Loucy (cell line): Measurements from ENCODE around the gene ALDH7A1.
"Not testable (repeated sequence)": the region's sequence is repeated elsewhere in the genome, so short reads cannot be mapped to it uniquely, and the experiment has no call there.

Experiments
- H2AFZ ChIP-seq: fragments of 200-600 bp; sonication (generic); 2 replicates; pipeline ENCODE4 v1.6.0; 2016; ENCODE audit warnings: antibody characterized with exemption, mild to moderate bottlenecking, low read length, moderate library complexity
- H3F3A ChIP-seq: fragments of 200-600 bp; 2 replicates; pipeline ENCODE4 v1.6.0; 2016; ENCODE audit warnings: antibody characterized with exemption, low read depth, mild to moderate bottlenecking
- H3K27me3 ChIP-seq: fragments of 200-600 bp; sonication (generic); 2 replicates; pipeline ENCODE4 v1.6.1; 2014; ENCODE audit warnings: low read length, mild to moderate bottlenecking; ENCODE audit not compliant: insufficient read depth, poor library complexity, severe bottlenecking
- H3K36me3 ChIP-seq: fragments of 200-600 bp; sonication (generic); 2 replicates; pipeline ENCODE4 v1.6.1; 2016; ENCODE audit warnings: low read length; ENCODE audit not compliant: insufficient read depth
- H3K4me1 ChIP-seq: fragments of 200-600 bp; sonication (generic); 2 replicates; pipeline ENCODE4 v1.5.1; 2014; ENCODE audit warnings: low read length, mild to moderate bottlenecking; ENCODE audit not compliant: insufficient read depth, poor library complexity, severe bottlenecking
- H3K4me2 ChIP-seq: fragments of 200-600 bp; sonication (generic); 2 replicates; pipeline ENCODE4 v1.6.0; 2014; ENCODE audit warnings: antibody characterized with exemption, low read length, low read depth, mild to moderate bottlenecking; ENCODE audit not compliant: poor library complexity, severe bottlenecking
- H3K4me3 ChIP-seq: fragments of 200-600 bp; sonication (generic); 2 replicates; pipeline ENCODE4 v1.5.1; 2014; ENCODE audit warnings: low read length, mild to moderate bottlenecking, mixed read lengths; ENCODE audit not compliant: poor library complexity, severe bottlenecking
- H3K79me2 ChIP-seq: fragments of 200-600 bp; sonication (generic); 2 replicates; pipeline ENCODE4 v1.6.1; 2014; ENCODE audit warnings: low read length; ENCODE audit not compliant: insufficient read depth
- H3K9ac ChIP-seq: fragments of 200-600 bp; sonication (generic); 2 replicates; pipeline ENCODE4 v1.6.0; 2014; ENCODE audit warnings: mild to moderate bottlenecking, low read depth, low read length, moderate library complexity; ENCODE audit not compliant: poor library complexity, severe bottlenecking
- H3K9me2 ChIP-seq: fragments of 200-600 bp; sonication (generic); replicated peaks from 2 replicates; pipeline ENCODE4 v1.6.1; 2016; ENCODE audit warnings: low read depth, low read length, mixed read lengths
- H3K9me3 ChIP-seq: fragments of 200-600 bp; sonication (generic); 2 replicates; pipeline ENCODE4 v1.6.1; 2014; ENCODE audit warnings: mild to moderate bottlenecking, antibody characterized with exemption, low read length, low read depth; ENCODE audit not compliant: insufficient read depth
- H4K20me1 ChIP-seq: fragments of 200-600 bp; sonication (generic); 2 replicates; pipeline ENCODE4 v1.6.0; 2014; ENCODE audit warnings: antibody characterized with exemption, low read length, mild to moderate bottlenecking; ENCODE audit not compliant: insufficient read depth, poor library complexity, severe bottlenecking
- CTCF ChIP-seq: fragments of 200-600 bp; sonication (generic); conservative IDR thresholded peaks from 2 replicates; pipeline ENCODE4 v1.5.1; 2014; ENCODE audit warnings: mild to moderate bottlenecking, antibody characterized with exemption, low read length
- EZH2phosphoT487 ChIP-seq: fragments of 200-600 bp; IDR thresholded peaks from 2 replicates; pipeline ENCODE4 v1.6.1; 2018; ENCODE audit warnings: antibody characterized with exemption, mild to moderate bottlenecking, moderate library complexity, borderline replicate concordance

ALDH7A1 gene

DNA sequence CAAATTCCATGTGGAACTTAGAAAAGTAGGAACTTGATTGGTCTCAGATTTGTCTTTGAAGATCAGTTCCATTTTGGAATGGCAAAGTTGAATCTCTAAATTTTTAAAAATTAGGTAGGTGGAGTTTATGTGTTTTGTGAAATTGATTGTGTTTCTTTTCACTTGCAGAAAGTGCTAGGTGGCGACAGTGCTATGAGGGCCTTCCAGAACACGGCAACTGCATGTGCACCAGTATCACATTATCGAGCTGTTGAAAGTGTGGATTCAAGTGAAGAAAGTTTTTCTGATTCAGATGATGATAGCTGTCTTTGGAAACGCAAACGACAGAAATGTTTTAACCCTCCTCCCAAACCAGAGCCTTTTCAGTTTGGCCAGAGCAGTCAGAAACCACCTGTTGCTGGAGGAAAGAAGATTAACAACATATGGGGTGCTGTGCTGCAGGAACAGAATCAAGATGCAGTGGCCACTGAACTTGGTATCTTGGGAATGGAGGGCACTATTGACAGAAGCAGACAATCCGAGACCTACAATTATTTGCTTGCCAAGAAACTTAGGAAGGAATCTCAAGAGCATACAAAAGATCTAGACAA is 8.5 kb upstream of the ALDH7A1 start:
- H3K4me2 ChIP-seq: peak overlapping the region; percentile 37
- peaks cover 66% of the 10 kb centered on the region for H3K79me2 ChIP-seq
- H3K4me3 ChIP-seq: peak overlapping the region; percentile 9
- no peaks in the 10 kb centered on the region for H3K9me2 ChIP-seq
- H2AFZ ChIP-seq: no peak overlapping the region
- H3K4me1 ChIP-seq: peaks cover 13% of the 10 kb centered on the region
- peaks cover 10% of the 10 kb centered on the region for H4K20me1 ChIP-seq
- no peaks in the 10 kb centered on the region for H3F3A ChIP-seq
- H3K9ac ChIP-seq: no peak overlapping the region
- H3K36me3 ChIP-seq: 0 out of 2 replicates have a peak, but pooled peaks cover 4% of the 10 kb centered on the region
- TF ChIP-seq EZH2phosphoT487: no peak
- no peak for TF ChIP-seq CTCF
- no peaks in the 10 kb centered on the region for H3K27me3 ChIP-seq
- no peaks in the 10 kb centered on the region for H3K9me3 ChIP-seq

DNA sequence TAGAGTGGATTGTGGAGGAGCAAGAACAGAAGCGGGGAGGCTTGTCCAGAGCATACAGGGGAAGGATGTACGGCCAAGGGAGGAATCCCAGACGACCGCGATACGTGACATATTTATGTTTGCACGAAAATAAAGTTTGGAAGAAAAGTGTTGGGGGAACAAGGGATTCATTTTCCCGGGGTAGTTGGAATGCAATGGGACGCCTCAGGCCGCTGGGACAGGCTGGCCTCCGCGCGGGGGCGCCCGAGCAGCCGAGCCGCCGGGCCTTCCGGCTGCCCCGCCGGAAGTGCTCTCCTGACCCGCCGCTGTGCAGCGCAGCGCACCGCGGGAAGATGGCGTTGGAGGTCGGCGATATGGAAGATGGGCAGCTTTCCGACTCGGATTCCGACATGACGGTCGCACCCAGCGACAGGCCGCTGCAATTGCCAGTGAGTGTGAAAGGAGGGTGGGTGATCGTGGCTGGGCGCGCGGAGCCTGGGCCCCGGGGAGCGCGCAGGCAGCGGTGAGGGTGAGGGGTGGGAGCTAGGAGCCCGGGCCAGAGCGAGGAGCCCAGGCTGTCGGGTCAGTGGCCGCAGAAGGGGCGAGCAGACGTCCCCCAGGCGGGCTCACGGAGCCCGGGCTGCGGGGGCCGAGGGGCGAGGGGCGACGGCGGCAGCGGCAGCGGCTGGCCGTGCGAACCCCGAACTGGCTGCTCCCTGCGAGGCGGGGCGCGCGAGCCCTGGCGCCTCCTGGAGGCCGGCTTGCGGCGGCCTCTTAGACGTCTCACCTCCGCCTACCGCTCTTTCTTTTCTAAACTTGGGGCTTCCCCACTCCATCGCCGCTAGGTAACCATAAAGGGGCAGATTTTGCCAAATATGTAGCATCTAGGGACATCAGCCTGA is 5.9 kb upstream of the ALDH7A1 start, which contains the start of gene PHAX:
TSS of gene PHAX (plus strand) at position 317 of the 881 bp plus-strand sequence. CDS start at position 333, 16 bp downstream.
- Histone ChIP-seq H3K4me3 (peak within 1 kb of the TSS; percentile 92), H3K79me2 (peaks cover 41% of the 10 kb centered on the region), H3K9ac (peak within 1 kb of the TSS; percentile 82), H3K9me2 (no peaks in the 10 kb centered on the region), H2AFZ (peak within 1 kb of the TSS; percentile 97), H3F3A (no peaks in the 10 kb centered on the region), H3K9me3 (no peaks in the 10 kb centered on the region), H3K4me1 (peaks cover 3% of the 10 kb centered on the region), H4K20me1 (peaks cover 8% of the 10 kb centered on the region), H3K4me2 (peak within 1 kb of the TSS; percentile 87), H3K36me3 (0 out of 2 replicates have a peak, but pooled peaks cover 4% of the 10 kb centered on the region), H3K27me3 (no peaks in the 10 kb centered on the region)
- TF ChIP-seq CTCF (peak; percentile 58), EZH2phosphoT487 (no peak)

DNA sequence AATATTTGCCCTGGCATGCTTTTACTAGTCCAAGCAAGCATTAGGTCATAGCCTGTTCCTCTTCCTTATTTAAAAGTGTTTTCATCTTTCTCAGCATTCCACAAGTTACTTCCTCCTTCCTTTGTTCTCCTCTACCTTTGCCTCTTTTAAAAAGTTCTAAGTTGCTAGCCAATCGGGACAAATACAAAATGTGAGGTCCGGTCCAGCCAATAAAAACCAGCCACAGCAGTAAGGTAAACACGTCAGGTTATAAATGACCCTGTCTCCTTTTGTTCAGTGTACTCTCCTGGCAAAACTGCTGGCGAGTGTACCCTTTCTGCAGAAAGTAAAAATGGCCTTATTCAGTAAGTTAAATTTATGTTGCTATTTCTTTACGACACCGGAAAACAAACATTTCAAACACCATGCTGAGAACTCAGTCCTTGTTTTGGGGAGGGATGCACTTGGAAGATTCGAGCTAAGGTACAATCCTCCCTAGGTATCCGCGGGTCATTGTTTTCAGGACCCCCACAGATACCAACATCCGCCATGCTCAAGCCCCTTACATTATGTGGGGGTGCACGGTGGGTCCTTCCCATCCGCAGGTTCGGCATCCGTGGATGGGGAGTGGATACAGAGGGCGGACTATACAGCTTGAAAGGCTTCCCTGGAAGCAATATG is 5.1 kb upstream of the ALDH7A1 start:
- peak overlapping the region; percentile 42 for H3K4me2 ChIP-seq
- not testable (repeated sequence) for H3K36me3 ChIP-seq, H4K20me1 ChIP-seq, H3K9me2 ChIP-seq, H3F3A ChIP-seq, H3K9me3 ChIP-seq, H3K27me3 ChIP-seq, H3K4me1 ChIP-seq, H3K9ac ChIP-seq
- H2AFZ ChIP-seq: peak overlapping the region; percentile 97
- H3K79me2 ChIP-seq: peaks cover 33% of the 10 kb centered on the region
- peak overlapping the region; percentile 92 for H3K4me3 ChIP-seq
